Liver (tissue), 9 donors: Measurements from ENCODE around the gene HOOK1. TPM values are rescaled to one million over a fixed set of nuclear protein-coding genes. Genes with fewer than 3 reads are reported as not detected.

Experiments used
- DNase-seq: peaks from one replicate; pipeline ENCODE4 v3.0.0-alpha.2; 2017; ENCODE audit warnings: low spot score
- H3K27ac ChIP-seq, 2 donors: one replicate each; pipeline ENCODE4 v1.7.0; 2013; ENCODE audit warnings: inconsistent platforms in 2 of 2, low read length in 2 of 2, control low read depth in 1 of 2, low read depth in 1 of 2, mild to moderate bottlenecking in 1 of 2
- H3K27me3 ChIP-seq, 4 donors: one replicate each; pipeline versions ENCODE4 v1.6.1 to v1.7.0; 2013; ENCODE audit warnings: low read length in 3 of 4, inconsistent platforms in 1 of 4, mild to moderate bottlenecking in 1 of 4, moderate library complexity in 1 of 4; ENCODE audit not compliant: control insufficient read depth in 4 of 4, insufficient read depth in 4 of 4
- H3K36me3 ChIP-seq, 4 donors: one replicate each; pipeline versions ENCODE4 v1.6.1 to v1.7.0; 2013; ENCODE audit warnings: low read length in 3 of 4, mild to moderate bottlenecking in 3 of 4, low read depth in 1 of 4, moderate library complexity in 1 of 4; ENCODE audit not compliant: control insufficient read depth in 4 of 4, insufficient read depth in 3 of 4
- H3K4me1 ChIP-seq, 4 donors: one replicate each; pipeline versions ENCODE4 v1.6.1 to v1.7.0; 2013; ENCODE audit warnings: low read length in 3 of 4, mild to moderate bottlenecking in 3 of 4, moderate library complexity in 1 of 4; ENCODE audit not compliant: control insufficient read depth in 4 of 4, insufficient read depth in 4 of 4
- H3K4me3 ChIP-seq, 3 donors: one replicate each; pipeline versions ENCODE4 v1.6.1 to v1.7.0; 2013; ENCODE audit warnings: low read length in 3 of 3, control low read depth in 1 of 3, low read depth in 1 of 3, mild to moderate bottlenecking in 1 of 3
- H3K9ac ChIP-seq, 2 donors: one replicate each; pipeline ENCODE4 v1.7.0; 2013; ENCODE audit warnings: low read length in 2 of 2, mild to moderate bottlenecking in 2 of 2, moderate library complexity in 2 of 2, control low read depth in 1 of 2, low read depth in 1 of 2
- H3K9me3 ChIP-seq, 4 donors: one replicate each; pipeline versions ENCODE4 v1.6.1 to v1.7.0; 2013; ENCODE audit warnings: low read length in 3 of 4; ENCODE audit not compliant: control insufficient read depth in 4 of 4
- ATF3 ChIP-seq: IDR thresholded peaks from 2 replicates; pipeline ENCODE4 v1.6.1; 2016; ENCODE audit warnings: antibody characterized with exemption
- CTCF ChIP-seq: fragments of 150-350 bp; IDR thresholded peaks from 2 replicates; pipeline ENCODE4 v1.5.1; 2017; ENCODE audit warnings: improper control_type of control experiment, low read depth, low read length; ENCODE audit not compliant: missing input control
- EGR1 ChIP-seq, 2 donors: IDR thresholded peaks; 2 replicates each; pipeline ENCODE4 v1.6.1; 2016 to 2018; ENCODE audit warnings: antibody characterized with exemption in 2 of 2, low read depth in 2 of 2
- FOXA2 ChIP-seq: IDR thresholded peaks from 2 replicates; pipeline ENCODE4 v1.6.1; 2016; ENCODE audit warnings: antibody characterized with exemption
- GABPA ChIP-seq, 2 donors: IDR thresholded peaks in 1 of 2; conservative IDR thresholded peaks in 1 of 2; 2 replicates each; pipeline ENCODE4 v1.6.1; 2016; ENCODE audit warnings: antibody characterized with exemption in 2 of 2, mild to moderate bottlenecking in 1 of 2, moderate library complexity in 1 of 2
- HNF4A ChIP-seq, 2 donors: conservative IDR thresholded peaks; 2 replicates each; pipeline ENCODE4 v1.6.1; 2016; ENCODE audit warnings: antibody characterized with exemption in 2 of 2, mild to moderate bottlenecking in 2 of 2
- HNF4G ChIP-seq: IDR thresholded peaks from 2 replicates; pipeline ENCODE4 v1.6.1; 2016; ENCODE audit warnings: antibody characterized with exemption
- JUND ChIP-seq, 2 donors: IDR thresholded peaks; 2 replicates each; pipeline ENCODE4 v1.6.1; 2016; ENCODE audit warnings: antibody characterized with exemption in 2 of 2
- NR2F2 ChIP-seq: IDR thresholded peaks from 2 replicates; pipeline ENCODE4 v1.6.1; 2016; ENCODE audit warnings: antibody characterized with exemption
- TAF1 ChIP-seq: conservative IDR thresholded peaks from 2 replicates; pipeline ENCODE4 v1.6.1; 2016; ENCODE audit warnings: antibody characterized with exemption, mild to moderate bottlenecking
- YY1 ChIP-seq: IDR thresholded peaks from 2 replicates; pipeline ENCODE4 v1.6.1; 2016; ENCODE audit warnings: antibody characterized with exemption, mild to moderate bottlenecking
- ZBTB33 ChIP-seq: IDR thresholded peaks from 2 replicates; pipeline ENCODE4 v1.6.1; 2016; ENCODE audit warnings: antibody characterized with exemption
- WGBS: extraction: QIAGEN DNeasy Blood & Tissue Kit; methylation state at CpG from one replicate; pipeline ENCODE4 v1.1.7; 2013; 5-methylcytosine and 5-hydroxymethylcytosine counted together
- polyA plus RNA-seq, 2 donors: library from polyadenylated mRNA; stranded (reverse) in 1 of 2; unstranded in 1 of 2; fragments of 200-250 nt in 1 of 2; fragments of >200 nt in 1 of 2; fragmentation: Nextera tagmentation in 1 of 2; extraction: Ambion mirVana in 1 of 2; gene quantifications; one replicate each; pipeline versions ENCODE4 v1.2.1 to v1.2.3, GENCODE V29; 2013 to 2015
- total RNA-seq, 2 donors: library from RNA; depleted of rRNA; stranded (reverse); fragments of >200 nt; gene quantifications; one replicate each; pipeline ENCODE4 v1.2.3, GENCODE V29; 2014
- TF ChIP-seq, protein P1 (sequence below): IDR thresholded peaks from 2 replicates; pipeline ENCODE4 v1.6.1; 2016; ENCODE audit warnings: antibody characterized with exemption
- TF ChIP-seq, protein P2 (sequence below): IDR thresholded peaks from 2 replicates; pipeline ENCODE4 v1.6.1; 2016; ENCODE audit warnings: antibody characterized with exemption, mild to moderate bottlenecking
- donor health status: healthy.
- donor health status: healthy.
- donor health status: healthy.
- donor health status: healthy.
- donor health status: healthy.

Gene HOOK1
- total and polyA plus RNA-seq, 4 donors = 10.3 to 33.4 (median 17.5) TPM

DNA sequence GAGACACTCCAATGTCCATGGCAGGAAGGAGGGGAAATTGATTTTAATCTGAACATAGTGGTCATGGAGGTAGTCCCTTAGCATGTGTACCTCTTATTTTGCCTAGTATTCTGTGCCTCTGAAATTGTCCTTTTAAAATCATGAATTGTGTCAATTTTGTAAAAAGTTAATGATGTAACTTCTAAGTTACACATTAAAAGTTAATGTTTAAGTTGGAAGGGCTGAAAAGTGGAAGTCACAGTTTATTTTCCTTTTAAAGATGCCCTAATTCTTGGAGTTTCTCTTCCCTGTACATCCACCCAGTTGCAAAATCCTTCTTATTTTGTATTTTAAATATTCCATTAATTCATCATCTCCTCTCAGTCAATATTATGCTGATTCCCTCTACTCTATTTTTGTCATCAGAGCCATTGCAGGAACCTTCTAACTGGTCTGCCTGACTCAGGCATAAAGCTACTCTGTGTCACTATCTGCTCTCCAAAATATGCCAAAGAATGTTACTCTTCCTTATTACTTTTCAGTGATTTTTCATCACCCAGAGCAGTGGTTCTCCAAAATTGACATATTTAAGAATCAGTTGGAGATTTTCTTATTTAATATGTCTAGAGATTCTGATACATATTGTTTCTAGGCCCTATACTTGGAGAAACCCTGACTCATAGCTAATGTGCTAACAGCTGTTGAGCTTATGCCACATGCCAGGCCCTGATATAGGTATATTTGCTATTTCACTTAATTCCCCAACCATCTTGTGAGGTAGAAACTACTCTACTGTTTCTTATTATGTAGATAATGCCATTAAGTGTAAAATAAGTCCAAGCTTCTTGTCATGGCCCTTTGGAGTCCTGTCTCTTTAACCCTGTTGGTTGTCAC, 5.1 kb downstream of the HOOK1 start:
- Histone ChIP-seq H3K9ac (peak overlapping the region in 1 of 2 donors; percentile 24), H3K4me1 (peaks cover 3 to 37% (median 15%) of the 10 kb centered on the region in 4 donors), H3K27ac (peak overlapping the region; percentile 67 to 73), H3K4me3 (no peak overlapping the region), H3K27me3 (no peaks in the 10 kb centered on the region), H3K9me3 (no peaks in the 10 kb centered on the region), H3K36me3 (peaks cover 0 to 2% (median under 1%) of the 10 kb centered on the region in 4 donors)
- TF ChIP-seq EGR1 (IDR thresholded peaks at IDR 0.05; ENCODE audit: low read depth in 2 of 2) (no peak), TAF1 (no peak), YY1 (no peak), ATF3 (no peak), JUND (IDR thresholded peaks at IDR 0.05) (no peak), HNF4A (conservative IDR thresholded peaks at IDR 0.05) (no peak), ZBTB33 (no peak)
- TF ChIP-seq, protein P1, sequence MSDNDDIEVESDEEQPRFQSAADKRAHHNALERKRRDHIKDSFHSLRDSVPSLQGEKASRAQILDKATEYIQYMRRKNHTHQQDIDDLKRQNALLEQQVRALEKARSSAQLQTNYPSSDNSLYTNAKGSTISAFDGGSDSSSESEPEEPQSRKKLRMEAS = no peak
- no peak for DNase-seq

GRCh38 chr1:59827055-59827643, 12.4 kb downstream of the HOOK1 start:
- Histone ChIP-seq H3K27ac (no peak overlapping the region), H3K4me1 (no peaks in the 10 kb centered on the region), H3K9ac (no peak overlapping the region), H3K36me3 (peaks cover 0 to 14% (median 5%) of the 10 kb centered on the region in 4 donors), H3K4me3 (no peak overlapping the region), H3K9me3 (no peaks in the 10 kb centered on the region), H3K27me3 (no peaks in the 10 kb centered on the region)
- DNase-seq = no peak
- WGBS = 90% methylated on average over 4 of the region's 4 CpGs
- no peak for TF ChIP-seq EGR1 (IDR thresholded peaks at IDR 0.05; ENCODE audit: low read depth in 2 of 2)
- no peak for TF ChIP-seq TAF1
- TF ChIP-seq, protein P1 = no peak
- no peak for TF ChIP-seq HNF4G
- TF ChIP-seq JUND (IDR thresholded peaks at IDR 0.05) = no peak
- TF ChIP-seq, protein P2, sequence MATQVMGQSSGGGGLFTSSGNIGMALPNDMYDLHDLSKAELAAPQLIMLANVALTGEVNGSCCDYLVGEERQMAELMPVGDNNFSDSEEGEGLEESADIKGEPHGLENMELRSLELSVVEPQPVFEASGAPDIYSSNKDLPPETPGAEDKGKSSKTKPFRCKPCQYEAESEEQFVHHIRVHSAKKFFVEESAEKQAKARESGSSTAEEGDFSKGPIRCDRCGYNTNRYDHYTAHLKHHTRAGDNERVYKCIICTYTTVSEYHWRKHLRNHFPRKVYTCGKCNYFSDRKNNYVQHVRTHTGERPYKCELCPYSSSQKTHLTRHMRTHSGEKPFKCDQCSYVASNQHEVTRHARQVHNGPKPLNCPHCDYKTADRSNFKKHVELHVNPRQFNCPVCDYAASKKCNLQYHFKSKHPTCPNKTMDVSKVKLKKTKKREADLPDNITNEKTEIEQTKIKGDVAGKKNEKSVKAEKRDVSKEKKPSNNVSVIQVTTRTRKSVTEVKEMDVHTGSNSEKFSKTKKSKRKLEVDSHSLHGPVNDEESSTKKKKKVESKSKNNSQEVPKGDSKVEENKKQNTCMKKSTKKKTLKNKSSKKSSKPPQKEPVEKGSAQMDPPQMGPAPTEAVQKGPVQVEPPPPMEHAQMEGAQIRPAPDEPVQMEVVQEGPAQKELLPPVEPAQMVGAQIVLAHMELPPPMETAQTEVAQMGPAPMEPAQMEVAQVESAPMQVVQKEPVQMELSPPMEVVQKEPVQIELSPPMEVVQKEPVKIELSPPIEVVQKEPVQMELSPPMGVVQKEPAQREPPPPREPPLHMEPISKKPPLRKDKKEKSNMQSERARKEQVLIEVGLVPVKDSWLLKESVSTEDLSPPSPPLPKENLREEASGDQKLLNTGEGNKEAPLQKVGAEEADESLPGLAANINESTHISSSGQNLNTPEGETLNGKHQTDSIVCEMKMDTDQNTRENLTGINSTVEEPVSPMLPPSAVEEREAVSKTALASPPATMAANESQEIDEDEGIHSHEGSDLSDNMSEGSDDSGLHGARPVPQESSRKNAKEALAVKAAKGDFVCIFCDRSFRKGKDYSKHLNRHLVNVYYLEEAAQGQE = no peak
- no peak for TF ChIP-seq FOXA2
- TF ChIP-seq CTCF = no peak
- no peak for TF ChIP-seq YY1
- TF ChIP-seq HNF4A (conservative IDR thresholded peaks at IDR 0.05) = no peak
- no peak for TF ChIP-seq NR2F2
- no peak for TF ChIP-seq GABPA (IDR thresholded peaks at IDR 0.05 in 1 of 2, conservative IDR thresholded peaks at IDR 0.05 in 1 of 2)
